B cell (primary cell): ENCODE results near the gene ALG9.

Experiments
- CTCF ChIP-seq: fragments of 200-600 bp; IDR thresholded peaks from one replicate; pipeline ENCODE4 v1.8.0; 2022; ENCODE audit warnings: antibody characterized with exemption, mild to moderate bottlenecking
- EZH2 ChIP-seq: IDR thresholded peaks from 2 replicates; pipeline ENCODE4 v1.6.1; 2012; ENCODE audit warnings: borderline replicate concordance, low read depth, mild to moderate bottlenecking, moderate library complexity, low read length; ENCODE audit not compliant: insufficient read depth, poor library complexity, severe bottlenecking

- TF ChIP-seq CTCF (no peak), EZH2 (no peak)
Measured at GRCh38 chr11:111793863-111794262, 77.5 kb downstream of the ALG9 start.
